HepG2 (cell line): ENCODE data around the gene PPIL6. TPM values are rescaled to one million over a fixed set of nuclear protein-coding genes. Genes with fewer than 3 reads are reported as not detected.

Source experiments
- BRF2 ChIP-seq: sonication (generic); formaldehyde crosslinking; IDR thresholded peaks from 2 replicates; pipeline ENCODE4 v1.8.1; 2022; ENCODE audit warnings: mild to moderate bottlenecking, missing genetic modification reagents
- FIP1L1 ChIP-seq: fragments of 200-400 bp; formaldehyde crosslinking; IDR thresholded peaks from 2 replicates; pipeline ENCODE4 v1.6.1; 2018; ENCODE audit warnings: low read depth, mild to moderate bottlenecking, low read length, moderate library complexity, borderline replicate concordance; ENCODE audit not compliant: insufficient read depth
- FOXK2 ChIP-seq: fragments of 450-650 bp; IDR thresholded peaks from 2 replicates; pipeline ENCODE4 v1.6.1; 2016
- FOXO1 ChIP-seq: sonication (generic); formaldehyde crosslinking; IDR thresholded peaks from 2 replicates; pipeline ENCODE4 v1.4.0; 2020; ENCODE audit warnings: missing genetic modification reagents
- KAT7 ChIP-seq: IDR thresholded peaks from 2 replicates; pipeline ENCODE4 v1.6.1; 2018; ENCODE audit warnings: borderline replicate concordance, missing compliant biosample characterization
- KLF6 ChIP-seq: IDR thresholded peaks from 2 replicates; pipeline ENCODE4 v1.8.0; 2016; ENCODE audit warnings: missing biosample characterization, missing genetic modification reagents
- MEF2D ChIP-seq: sonication (generic); formaldehyde crosslinking; IDR thresholded peaks from 2 replicates; pipeline ENCODE4 v1.5.1; 2020; ENCODE audit warnings: mild to moderate bottlenecking, missing genetic modification reagents
- NR1H2 ChIP-seq: sonication (generic); formaldehyde crosslinking; IDR thresholded peaks from 2 replicates; pipeline ENCODE4 v1.8.1; 2022; ENCODE audit warnings: low read depth, missing genetic modification reagents, borderline replicate concordance
- POGZ ChIP-seq: sonication (generic); formaldehyde crosslinking; IDR thresholded peaks from 2 replicates; pipeline ENCODE4 v1.4.0; 2020; ENCODE audit warnings: mild to moderate bottlenecking, missing genetic modification reagents
- SIX1 ChIP-seq: sonication (generic); formaldehyde crosslinking; IDR thresholded peaks from 2 replicates; pipeline ENCODE4 v1.4.0; 2020; ENCODE audit warnings: missing genetic modification reagents, borderline replicate concordance
- SMAD1 ChIP-seq: sonication (generic); formaldehyde crosslinking; IDR thresholded peaks from 2 replicates; pipeline ENCODE4 v1.4.0; 2020; ENCODE audit warnings: missing genetic modification reagents, low read depth, mild to moderate bottlenecking, borderline replicate concordance
- SNAI1 ChIP-seq: sonication (generic); formaldehyde crosslinking; IDR thresholded peaks from 2 replicates; pipeline ENCODE4 v1.5.0; 2020; ENCODE audit warnings: mild to moderate bottlenecking, missing genetic modification reagents, borderline replicate concordance
- ZKSCAN5 ChIP-seq: sonication (generic); formaldehyde crosslinking; IDR thresholded peaks from 2 replicates; pipeline ENCODE4 v1.5.1; 2020; ENCODE audit warnings: mild to moderate bottlenecking, missing genetic modification reagents
- ZNF580 ChIP-seq: IDR thresholded peaks from 2 replicates; pipeline ENCODE4 v1.6.1; 2016; ENCODE audit warnings: low read depth, borderline replicate concordance
- ZNF619 ChIP-seq: sonication (generic); formaldehyde crosslinking; IDR thresholded peaks from 2 replicates; pipeline ENCODE4 v1.4.0; 2020; ENCODE audit warnings: mild to moderate bottlenecking, missing genetic modification reagents
- ZNF746 ChIP-seq: sonication (generic); formaldehyde crosslinking; IDR thresholded peaks from 2 replicates; pipeline ENCODE4 v1.8.0; 2022; ENCODE audit warnings: mild to moderate bottlenecking, missing genetic modification reagents
- ZNF792 ChIP-seq: IDR thresholded peaks from 2 replicates; pipeline ENCODE4 v1.6.1; 2016
- ZNF800 ChIP-seq: sonication (generic); formaldehyde crosslinking; IDR thresholded peaks from 2 replicates; pipeline ENCODE4 v1.4.0; 2020; ENCODE audit warnings: missing genetic modification reagents
- polyA plus RNA-seq, 8 experiments: library from polyadenylated mRNA; depleted of rRNA in 3 of 8; stranded (reverse) in 7 of 8; unstranded in 1 of 8; fragments of >200 nt; fragmentation: Illumina TruSeq in 4 of 8; extraction: Trizol in 4 of 8; gene quantifications; 2 replicates each; pipeline versions ENCODE4 v1.2.1 to v1.2.3, GENCODE V29; 2011 to 2016; ENCODE audit warnings: low read depth in 4 of 8, missing spikeins in 1 of 8, mixed read lengths in 1 of 8; ENCODE audit not compliant: insufficient read depth in 1 of 8
- total RNA-seq, 5 experiments: library from RNA; depleted of rRNA; stranded (reverse); fragments of >200 nt; fragmentation: Illumina TruSeq; extraction: Trizol; gene quantifications; 2 replicates each; pipeline ENCODE4 v1.2.3, GENCODE V29; 2016; ENCODE audit warnings: low read depth in 1 of 5
- TF ChIP-seq, protein P1 (sequence below): sonication (generic); formaldehyde crosslinking; IDR thresholded peaks from 2 replicates; pipeline ENCODE4 v1.8.1; 2023; ENCODE audit warnings: mild to moderate bottlenecking, inconsistent platforms, moderate library complexity, missing genetic modification reagents, borderline replicate concordance

PPIL6 gene
- total and polyA plus RNA-seq, 2 of the 13 experiments (the other 11 are each of a cell fraction or from before 2014, with no cell fraction given), result 0.22 to 0.46 TPM

DNA sequence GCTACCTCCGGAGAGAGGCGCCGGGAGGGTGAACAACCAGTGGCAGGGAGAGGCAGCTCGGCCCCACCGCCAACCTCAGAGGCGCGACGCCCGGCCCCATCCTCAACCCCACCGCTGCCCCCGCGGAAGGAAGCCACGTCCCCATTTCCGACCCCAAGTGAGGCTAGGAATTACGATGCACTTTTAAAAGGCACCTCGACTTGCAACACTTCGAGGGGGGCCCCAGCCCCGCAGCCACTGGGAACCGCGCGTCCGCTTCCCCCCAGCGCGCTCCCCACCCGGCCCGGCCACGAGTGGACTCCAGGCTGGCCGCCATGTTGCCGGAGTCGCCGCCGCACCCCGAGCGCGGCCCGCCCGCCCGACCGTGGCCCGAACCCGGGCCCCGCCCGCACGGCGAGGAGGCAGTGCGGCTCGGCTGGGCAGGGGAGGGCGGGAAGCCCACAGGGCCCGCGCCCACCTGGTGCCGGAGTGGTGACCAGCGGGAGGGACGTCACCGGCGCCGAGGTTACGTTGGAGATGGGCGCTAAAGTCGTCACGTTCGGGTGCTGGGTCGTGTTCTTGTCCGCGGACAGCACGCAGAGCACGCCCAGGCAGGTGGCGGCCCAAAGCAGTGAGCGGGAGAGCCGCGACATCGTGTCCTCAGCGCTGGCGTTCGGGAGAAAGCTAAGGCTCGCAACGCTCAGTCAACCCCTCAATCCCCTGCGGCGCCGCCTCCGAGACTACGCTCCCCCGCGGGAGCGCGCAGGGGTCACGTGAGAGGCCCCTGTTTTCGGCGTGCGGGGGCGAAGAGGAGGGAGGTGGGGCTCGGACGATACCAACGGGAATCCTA lies 58.5 kb downstream of the PPIL6 start, which contains the start of gene CD164 (continued):
- TF ChIP-seq, protein P1, sequence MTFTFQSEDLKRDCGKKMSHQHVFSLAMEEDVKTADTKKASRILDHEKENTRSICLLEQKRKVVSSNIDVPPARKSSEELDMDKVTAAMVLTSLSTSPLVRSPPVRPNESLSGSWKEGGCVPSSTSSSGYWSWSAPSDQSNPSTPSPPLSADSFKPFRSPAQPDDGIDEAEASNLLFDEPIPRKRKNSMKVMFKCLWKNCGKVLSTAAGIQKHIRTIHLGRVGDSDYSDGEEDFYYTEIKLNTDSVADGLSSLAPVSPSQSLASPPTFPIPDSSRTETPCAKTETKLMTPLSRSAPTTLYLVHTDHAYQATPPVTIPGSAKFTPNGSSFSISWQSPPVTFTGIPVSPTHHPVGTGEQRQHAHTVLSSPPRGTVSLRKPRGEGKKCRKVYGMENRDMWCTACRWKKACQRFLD (CRISPR knock-in tag), result no peak
- no peak for TF ChIP-seq SNAI1 (CRISPR knock-in tag)
- TF ChIP-seq FOXO1 (CRISPR knock-in tag), result peak; percentile 70; the same call in 1 of the 2 replicates
- no peak for TF ChIP-seq FOXK2
- TF ChIP-seq NR1H2 (CRISPR knock-in tag), result peak; percentile 91; the same call in 1 of the 2 replicates
- no peak for TF ChIP-seq FIP1L1
- TF ChIP-seq MEF2D (CRISPR knock-in tag), result peak; percentile 8; the same call in 1 of the 2 replicates
- TF ChIP-seq ZNF800 (CRISPR knock-in tag), result no peak
- no peak for TF ChIP-seq ZKSCAN5 (CRISPR knock-in tag)
- TF ChIP-seq SIX1 (CRISPR knock-in tag), result no peak
- TF ChIP-seq ZNF619 (CRISPR knock-in tag), result no peak
- TF ChIP-seq ZNF792 (CRISPR knock-in tag), result peak; percentile 70; the same call in 1 of the 2 replicates
- no peak; the same call in 1 of the 2 replicates for TF ChIP-seq ZNF746
- TF ChIP-seq KLF6, result peak; percentile 89; the same call in 1 of the 2 replicates
- TF ChIP-seq KAT7 (CRISPR knock-in tag), result peak; percentile 64; the same call in 1 of the 2 replicates
- TF ChIP-seq ZNF580 (CRISPR knock-in tag), result no peak; the same call in 1 of the 2 replicates
- TF ChIP-seq BRF2, result no peak
- TF ChIP-seq POGZ (CRISPR knock-in tag), result peak; percentile 69; the same call in 1 of the 2 replicates
- no peak for TF ChIP-seq SMAD1 (CRISPR knock-in tag)
